Stimulated activated naive B cell treated with anti-CD40 and anti-IgM and Interleukin-4, amounts not matched to agents 10 μg/mL and 1 μg/mL and 100 μg/mL, for 72 hours (primary cell): ENCODE measurements around the gene RFXANK.
"Not testable (repeated sequence)": the region's sequence is repeated elsewhere in the genome, so short reads cannot be mapped to it uniquely, and the experiment has no call there.

ENCODE experiments used
- ATAC-seq, 2 donors: fragments of 150-1000 bp; cut with Tn5 transposase; replicated peaks; 2 replicates each; pipeline ENCODE4 v1.10.0; 2021; ENCODE audit warnings: moderate library complexity in 1 of 2
- DNase-seq: peaks from one replicate; pipeline ENCODE4 v3.0.0; 2021
- H3K27ac Mint-ChIP-seq: one replicate; pipeline ENCODE4 v1.8.0; 2022; ENCODE audit warnings: mild to moderate bottlenecking, mixed read lengths
- H3K27me3 Mint-ChIP-seq, 2 donors: one replicate each; pipeline ENCODE4 v1.8.0; 2022; ENCODE audit warnings: mixed read lengths in 2 of 2
- H3K36me3 Mint-ChIP-seq, 2 donors: one replicate each; pipeline ENCODE4 v1.8.0; 2022; ENCODE audit warnings: mixed read lengths in 2 of 2, mild to moderate bottlenecking in 1 of 2
- H3K4me1 Mint-ChIP-seq, 2 donors: one replicate each; pipeline ENCODE4 v1.8.0; 2022; ENCODE audit warnings: mixed read lengths in 2 of 2, mild to moderate bottlenecking in 1 of 2
- H3K4me3 Mint-ChIP-seq, 2 donors: one replicate each; pipeline ENCODE4 v1.8.0; 2022; ENCODE audit warnings: mild to moderate bottlenecking in 2 of 2, mixed read lengths in 2 of 2, moderate library complexity in 1 of 2
- H3K9me3 Mint-ChIP-seq, 2 donors: one replicate each; pipeline ENCODE4 v1.8.0; 2022; ENCODE audit warnings: mixed read lengths in 2 of 2, mild to moderate bottlenecking in 1 of 2

RFXANK gene

GRCh38 chr19:19157808-19158207 lies 34.2 kb upstream of the RFXANK start:
- DNase-seq (no peak), ATAC-seq (peak in 1 of 2 donors; percentile 24)
- H3K9me3 Mint-ChIP-seq = peaks cover 9% of the 10 kb centered on the region in 2 donors
- peaks cover 25 to 62% of the 10 kb centered on the region in 2 donors for H3K4me1 Mint-ChIP-seq
- no peak overlapping the region for H3K4me3 Mint-ChIP-seq
- peaks cover 19% of the 10 kb centered on the region in 2 donors for H3K36me3 Mint-ChIP-seq
- H3K27me3 Mint-ChIP-seq = no peaks in the 10 kb centered on the region
- H3K27ac Mint-ChIP-seq = no peak overlapping the region

DNA sequence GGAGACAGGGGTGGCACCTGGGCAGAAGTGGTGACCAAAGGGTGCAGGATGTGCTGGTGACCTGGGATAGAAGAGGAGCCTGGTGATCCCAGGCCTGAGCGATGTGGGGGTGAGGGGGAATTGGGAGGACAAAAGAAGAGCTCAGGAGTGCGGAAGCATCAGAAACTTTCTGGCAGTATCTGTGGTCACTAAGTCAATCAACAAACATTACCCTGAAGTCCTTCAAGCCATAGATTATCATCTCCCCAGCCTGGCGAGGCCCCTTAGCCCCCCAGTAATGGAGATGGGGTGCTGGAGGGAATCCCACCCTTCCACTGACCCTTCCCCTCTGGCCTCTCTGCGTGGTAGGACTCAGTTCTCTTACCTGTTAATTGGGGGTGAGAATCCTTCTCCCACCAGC lies 32.5 kb upstream of the RFXANK start:
- Mint-ChIP-seq H3K4me1 (peaks cover 23 to 54% of the 10 kb centered on the region in 2 donors), H3K4me3 (peak overlapping the region; percentile 25 to 30), H3K27ac (peak overlapping the region; percentile 83), H3K36me3 (peaks cover 16 to 19% of the 10 kb centered on the region in 2 donors), H3K9me3 (peaks cover 9% of the 10 kb centered on the region in 2 donors), H3K27me3 (no peaks in the 10 kb centered on the region)
- DNase-seq (no peak), ATAC-seq (no peak)

GRCh38 chr19:19160461-19161035 lies 31.5 kb upstream of the RFXANK start:
- Mint-ChIP-seq H3K9me3 (peaks cover 4% of the 10 kb centered on the region in 2 donors), H3K36me3 (peaks cover 16 to 20% of the 10 kb centered on the region in 2 donors), H3K27ac (peak overlapping the region; percentile 51), H3K27me3 (no peaks in the 10 kb centered on the region), H3K4me1 (peaks cover 20 to 44% of the 10 kb centered on the region in 2 donors), H3K4me3 (peak overlapping the region; percentile 20 to 29)
- peak; percentile 84 to 85 for ATAC-seq
- peak; percentile 69 for DNase-seq

GRCh38 chr19:19162495-19162894 lies 29.6 kb upstream of the RFXANK start:
- H3K36me3 Mint-ChIP-seq = peaks cover 9 to 11% of the 10 kb centered on the region in 2 donors
- H3K27ac Mint-ChIP-seq = no peak overlapping the region
- H3K4me3 Mint-ChIP-seq = no peak overlapping the region
- peaks cover 13 to 33% of the 10 kb centered on the region in 2 donors for H3K4me1 Mint-ChIP-seq
- DNase-seq = no peak
- H3K27me3 Mint-ChIP-seq = no peaks in the 10 kb centered on the region
- H3K9me3 Mint-ChIP-seq = no peaks in the 10 kb centered on the region
- no peak for ATAC-seq

DNA sequence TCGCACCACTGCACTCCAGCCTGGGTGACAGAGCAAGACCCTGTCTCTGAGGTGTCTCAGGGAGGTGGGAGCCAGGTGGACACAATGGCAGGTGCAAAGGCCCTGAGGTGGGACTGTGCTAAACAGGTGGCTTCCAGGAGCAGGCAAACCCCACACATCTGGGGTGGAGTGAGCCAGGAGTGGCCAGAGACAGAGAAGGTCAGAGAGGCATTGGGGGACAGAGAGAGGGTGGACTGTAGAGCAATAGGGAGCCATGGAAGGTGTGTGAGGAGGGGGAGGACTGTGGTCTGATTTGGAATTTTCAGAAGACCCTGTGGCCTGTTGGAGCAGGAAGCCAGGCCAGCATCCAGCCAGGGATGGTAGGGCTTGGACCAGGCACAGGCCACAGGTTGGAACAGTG lies 26.7 kb upstream of the RFXANK start:
- no peak for DNase-seq
- Mint-ChIP-seq H3K27ac (no peak overlapping the region), H3K36me3 (peaks cover 10 to 11% of the 10 kb centered on the region in 2 donors), H3K27me3 (peaks cover 0 to 8% of the 10 kb centered on the region in 2 donors), H3K4me3 (no peak overlapping the region), H3K4me1 (peaks cover 16 to 27% of the 10 kb centered on the region in 2 donors), H3K9me3 (no peaks in the 10 kb centered on the region)
- no peak for ATAC-seq

DNA sequence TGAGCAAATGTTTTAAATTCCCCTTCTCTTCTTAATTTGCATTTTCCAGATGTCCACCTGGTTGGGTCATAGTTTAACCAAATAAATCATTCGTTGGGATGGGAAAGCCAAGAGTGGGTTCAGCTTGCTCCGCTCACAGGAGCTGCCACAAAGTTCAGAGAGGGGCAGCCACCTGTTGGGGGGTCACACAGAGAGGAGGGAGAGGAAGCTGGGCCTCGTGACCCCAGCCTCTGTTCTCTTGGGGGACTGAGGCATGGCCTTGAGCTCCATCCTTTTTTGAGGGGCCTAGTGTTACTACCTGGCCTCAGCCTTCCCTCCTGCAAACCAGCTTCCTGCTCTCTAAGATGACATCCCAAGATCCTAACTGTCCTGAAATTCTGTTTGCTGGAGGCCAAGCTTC lies 24.4 kb upstream of the RFXANK start:
- peak overlapping the region in 1 of 2 donors; percentile 35 for H3K4me3 Mint-ChIP-seq
- no peaks in the 10 kb centered on the region for H3K9me3 Mint-ChIP-seq
- ATAC-seq = no peak
- no peak for DNase-seq
- peaks cover 20 to 21% of the 10 kb centered on the region in 2 donors for H3K36me3 Mint-ChIP-seq
- H3K27me3 Mint-ChIP-seq = peaks cover 0 to 8% of the 10 kb centered on the region in 2 donors
- H3K27ac Mint-ChIP-seq = no peak overlapping the region
- H3K4me1 Mint-ChIP-seq = peaks cover 22% of the 10 kb centered on the region in 2 donors

- ATAC-seq (peak; percentile 19 to 27), DNase-seq (no peak)
- Mint-ChIP-seq H3K36me3 (peaks cover 21 to 25% of the 10 kb centered on the region in 2 donors), H3K27me3 (peaks cover 0 to 8% of the 10 kb centered on the region in 2 donors), H3K4me3 (peak overlapping the region; percentile 80), H3K4me1 (peaks cover 22 to 24% of the 10 kb centered on the region in 2 donors), H3K27ac (peak overlapping the region; percentile 67), H3K9me3 (no peaks in the 10 kb centered on the region)
Measured at GRCh38 chr19:19169236-19170052, 22.6 kb upstream of the RFXANK start.

GRCh38 chr19:19170053-19170872 lies 21.8 kb upstream of the RFXANK start, which contains the start of gene MEF2B:
TSS of gene MEF2B (minus strand) at chr19:19170263. CDS start at chr19:19150735, 19,528 bp downstream.
- ATAC-seq = peak; percentile 94
- Mint-ChIP-seq H3K36me3 (peaks cover 19 to 21% of the 10 kb centered on the region in 2 donors), H3K27ac (peak within 1 kb of the TSS; percentile 67), H3K9me3 (no peaks in the 10 kb centered on the region), H3K4me1 (peaks cover 26 to 29% of the 10 kb centered on the region in 2 donors), H3K4me3 (peak within 1 kb of the TSS; percentile 80), H3K27me3 (peaks cover 0 to 8% of the 10 kb centered on the region in 2 donors)
- DNase-seq = peak; percentile 79

DNA sequence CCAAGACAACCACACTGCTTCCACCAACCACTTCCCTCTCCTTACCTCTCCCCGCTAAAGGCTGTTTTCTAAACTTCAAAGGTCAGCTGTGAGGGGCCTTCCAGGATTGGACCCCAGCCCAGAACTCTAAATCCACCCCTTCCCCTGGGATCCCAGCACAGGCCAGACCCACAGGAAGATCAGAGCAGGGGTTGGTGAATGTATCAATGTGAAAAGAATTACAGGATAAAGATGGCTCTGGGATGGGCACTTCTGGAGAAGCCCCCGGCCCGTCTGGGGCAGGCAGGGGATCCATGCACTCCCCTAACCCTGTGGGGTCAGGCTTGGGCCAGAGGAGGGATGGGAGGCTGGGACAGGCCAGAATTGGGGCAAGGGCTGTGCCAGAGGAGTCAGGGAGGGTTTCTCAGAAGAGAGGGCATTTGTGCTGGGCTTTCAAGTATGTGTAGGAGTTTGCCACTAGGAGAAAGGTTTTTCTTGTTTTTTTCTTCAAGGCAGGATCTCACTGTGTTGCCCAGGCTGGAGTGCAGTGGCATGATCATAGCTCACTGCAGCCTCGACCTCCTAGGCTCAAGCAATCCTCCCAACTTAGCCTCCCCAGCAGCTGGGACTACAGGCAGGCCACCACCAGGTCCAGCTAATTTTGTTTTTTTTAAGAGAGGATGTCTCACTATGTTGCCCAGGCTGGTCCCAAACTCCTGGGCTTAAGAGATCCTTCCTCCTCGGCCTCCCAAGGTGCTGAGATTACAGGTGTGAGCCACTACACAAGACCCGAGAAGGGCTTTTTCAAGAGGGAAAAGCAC lies 21.0 kb upstream of the RFXANK start:
- peak overlapping the region; percentile 80 for H3K4me3 Mint-ChIP-seq
- no peak for DNase-seq
- H3K9me3 Mint-ChIP-seq = no peaks in the 10 kb centered on the region
- H3K36me3 Mint-ChIP-seq = peaks cover 20 to 23% of the 10 kb centered on the region in 2 donors
- peaks cover 0 to 8% of the 10 kb centered on the region in 2 donors for H3K27me3 Mint-ChIP-seq
- ATAC-seq = no peak
- peak overlapping the region; percentile 27 for H3K27ac Mint-ChIP-seq
- peaks cover 26 to 29% of the 10 kb centered on the region in 2 donors for H3K4me1 Mint-ChIP-seq

DNA sequence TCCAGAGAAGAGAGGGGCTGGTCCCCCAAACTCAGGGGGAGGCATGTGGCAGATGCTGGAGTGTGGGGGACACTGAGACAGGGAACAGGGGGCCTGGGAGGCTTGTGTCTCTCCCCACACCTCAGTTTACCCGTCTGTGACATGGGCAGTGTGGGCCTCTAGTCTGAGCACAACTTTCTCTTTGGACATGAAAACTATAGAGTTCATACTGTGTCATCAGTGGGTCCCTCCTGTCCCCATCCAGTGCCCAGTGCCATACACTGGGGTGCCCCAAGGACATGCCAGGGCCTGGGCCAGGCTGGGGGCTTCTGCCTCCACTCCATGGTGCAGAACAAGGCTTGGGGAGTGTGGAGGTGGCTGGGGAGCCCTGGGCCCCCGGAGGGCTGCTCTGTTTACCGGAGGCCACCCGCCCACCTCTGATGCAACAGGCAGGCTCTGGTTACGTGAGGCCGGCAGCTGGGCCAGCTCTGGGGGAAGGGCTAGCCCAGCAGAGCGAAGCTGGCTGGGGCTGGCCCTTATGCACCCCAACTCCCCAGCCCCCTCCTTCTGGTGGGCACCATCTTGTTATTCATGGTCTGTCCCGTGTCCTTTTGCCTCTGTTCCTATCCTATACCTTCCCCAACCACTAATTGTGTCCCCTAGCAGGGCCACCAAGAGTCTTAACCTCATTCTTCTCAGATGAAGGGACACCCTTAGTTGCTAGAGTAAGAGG lies 20.1 kb upstream of the RFXANK start:
- Mint-ChIP-seq H3K4me1 (peaks cover 26 to 29% of the 10 kb centered on the region in 2 donors), H3K27me3 (peaks cover 0 to 8% of the 10 kb centered on the region in 2 donors), H3K4me3 (no peak overlapping the region), H3K9me3 (no peaks in the 10 kb centered on the region), H3K36me3 (peaks cover 27 to 29% of the 10 kb centered on the region in 2 donors), H3K27ac (no peak overlapping the region)
- no peak for ATAC-seq
- no peak for DNase-seq

- not testable (repeated sequence) for ATAC-seq, H3K4me3 Mint-ChIP-seq, DNase-seq, H3K27ac Mint-ChIP-seq, H3K9me3 Mint-ChIP-seq, H3K27me3 Mint-ChIP-seq
- Mint-ChIP-seq H3K36me3 (peaks cover 34 to 39% of the 10 kb centered on the region in 2 donors), H3K4me1 (peaks cover 26 to 29% of the 10 kb centered on the region in 2 donors)
Measured at GRCh38 chr19:19173243-19173642, 18.8 kb upstream of the RFXANK start.

GRCh38 chr19:19176950-19177349 lies 15.1 kb upstream of the RFXANK start:
- Mint-ChIP-seq H3K27ac (no peak overlapping the region), H3K27me3 (no peaks in the 10 kb centered on the region), H3K9me3 (peaks cover 3 to 4% of the 10 kb centered on the region in 2 donors), H3K4me1 (peaks cover 7 to 11% of the 10 kb centered on the region in 2 donors), H3K4me3 (no peak overlapping the region), H3K36me3 (peaks cover 45 to 49% of the 10 kb centered on the region in 2 donors)
- DNase-seq (no peak), ATAC-seq (no peak)
